CD4-positive, alpha-beta T cell treated with Interleukin-4 for 4 hours (primary cell): ENCODE measurements around the gene SPSB3.

Source experiments
- DNase-seq: peaks from one replicate; pipeline ENCODE4 v3.0.0-alpha.2; 2020

The SPSB3 gene

DNA sequence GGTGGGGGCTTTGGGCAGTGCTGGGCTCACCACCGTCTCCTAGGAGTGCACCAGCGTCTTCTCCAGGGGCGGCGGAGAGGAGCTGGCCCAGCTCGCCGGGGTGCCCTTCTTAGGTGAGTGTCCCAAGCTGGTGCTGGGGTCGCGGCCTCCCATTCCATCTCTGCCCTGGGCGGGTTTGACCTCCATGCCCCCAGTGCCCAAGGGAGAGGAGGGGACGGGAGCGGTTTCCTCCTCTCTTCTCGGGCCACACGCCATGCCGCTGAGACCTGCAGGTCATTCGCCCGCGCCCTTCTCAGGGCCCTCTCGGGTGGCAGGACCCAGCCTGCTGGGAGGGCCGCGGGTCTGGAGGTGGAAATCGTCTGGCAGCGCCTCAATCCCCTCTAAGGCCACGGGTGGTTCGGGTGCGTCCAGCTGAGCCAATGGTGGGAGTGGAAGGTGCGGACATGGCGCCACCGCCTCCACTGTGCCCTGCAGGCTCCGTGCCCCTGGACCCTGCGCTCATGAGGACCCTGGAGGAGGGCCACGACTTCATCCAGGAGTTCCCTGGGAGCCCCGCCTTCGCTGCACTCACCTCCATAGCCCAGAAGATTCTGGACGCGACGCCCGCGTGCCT, 5.8 kb upstream of the SPSB3 start:
- no peak for DNase-seq

GRCh38 chr16:1787322-1788094, 5.1 kb upstream of the SPSB3 start:
- no peak for DNase-seq

GRCh38 chr16:1787056-1787321, 4.6 kb upstream of the SPSB3 start:
- no peak for DNase-seq

- no peak for DNase-seq
Measured at GRCh38 chr16:1786242-1787055, 4.1 kb upstream of the SPSB3 start.

DNA sequence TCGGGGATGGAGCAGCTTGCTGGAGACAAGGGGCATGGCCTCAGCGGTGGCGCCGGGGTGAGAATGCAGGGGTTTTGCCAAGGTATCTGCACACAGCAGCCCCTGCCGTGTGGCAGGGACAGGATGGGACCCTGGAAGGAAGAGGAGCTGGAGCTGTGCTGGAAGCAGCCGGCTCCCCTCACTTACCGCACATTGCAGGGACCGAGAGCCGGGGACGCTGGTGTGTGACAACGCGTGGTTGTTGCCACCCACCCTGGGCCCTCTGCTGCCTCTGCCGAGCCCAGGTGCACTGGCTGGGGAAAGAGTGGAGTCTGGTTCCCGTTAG, 3.4 kb upstream of the SPSB3 start:
- no peak for DNase-seq

- DNase-seq: no peak
Measured at GRCh38 chr16:1784977-1785845, 2.8 kb upstream of the SPSB3 start.

GRCh38 chr16:1781758-1782407, 488 bp downstream of the SPSB3 start:
- no peak for DNase-seq

- DNase-seq: no peak
Measured at GRCh38 chr16:1781254-1781653, 1.1 kb downstream of the SPSB3 start.

DNA sequence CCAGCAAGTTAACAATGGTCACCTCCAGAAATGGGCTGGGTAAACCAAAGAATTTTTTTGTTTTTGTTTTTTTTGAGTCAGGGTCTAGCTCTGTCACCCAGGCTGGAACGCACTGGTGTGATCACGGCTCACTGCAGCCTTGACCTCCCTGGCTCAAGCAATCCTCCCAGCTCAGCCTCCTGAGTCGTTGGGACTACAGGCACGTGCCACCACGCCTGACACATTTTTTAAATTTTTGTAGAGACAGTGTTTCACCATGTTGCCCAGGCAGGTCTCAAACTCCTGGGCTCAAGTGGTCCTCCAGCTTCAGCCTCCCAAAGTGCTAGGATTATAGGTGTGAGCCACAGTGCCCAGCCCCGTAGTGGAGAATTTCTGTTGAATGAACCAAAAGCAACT, 1.7 kb downstream of the SPSB3 start:
- no peak for DNase-seq

DNA sequence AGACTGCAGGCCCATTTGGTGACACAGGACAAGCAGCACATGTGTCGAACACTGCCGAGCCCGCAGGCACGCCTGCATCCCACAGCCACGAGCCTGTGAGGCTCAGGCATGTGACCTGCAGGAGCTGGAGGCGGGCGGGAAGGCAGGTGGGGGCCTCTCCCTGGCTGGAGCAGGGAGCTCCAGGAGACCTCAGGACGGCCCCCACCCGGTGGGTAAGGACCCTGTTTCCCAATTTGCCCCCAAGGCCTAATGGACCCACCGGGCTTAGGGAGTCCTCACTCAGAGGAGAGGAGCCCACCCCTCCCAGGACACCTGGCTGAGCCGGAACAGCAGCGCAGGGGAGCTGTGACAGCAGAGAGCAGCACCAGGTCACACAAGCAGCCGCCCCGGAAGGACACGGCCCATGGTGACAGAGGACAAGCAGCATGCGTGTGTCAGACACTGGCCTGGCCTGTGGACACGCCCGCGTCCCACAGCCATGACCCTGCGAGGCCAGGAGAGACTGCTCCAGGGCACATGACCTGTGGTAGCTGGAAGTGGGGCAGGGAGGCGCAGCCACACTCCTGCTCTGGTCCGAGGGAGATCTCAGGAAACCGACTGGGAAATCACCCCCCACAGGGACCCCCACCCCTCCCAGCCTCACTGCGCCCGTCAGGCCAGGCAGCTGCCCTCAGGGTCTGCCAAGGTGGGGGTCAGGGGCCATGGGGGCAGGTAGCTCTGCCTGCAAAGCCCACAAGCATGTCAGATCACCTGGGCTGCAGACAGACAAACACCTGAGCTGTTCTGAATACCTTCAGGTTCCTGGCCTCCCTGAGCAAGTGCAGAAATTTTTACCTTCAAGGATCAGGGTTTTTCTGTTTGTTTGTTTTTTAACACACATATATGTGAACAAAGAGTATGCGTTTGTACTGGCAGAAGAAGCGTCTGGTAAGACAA, 2.4 kb downstream of the SPSB3 start:
- no peak for DNase-seq

DNA sequence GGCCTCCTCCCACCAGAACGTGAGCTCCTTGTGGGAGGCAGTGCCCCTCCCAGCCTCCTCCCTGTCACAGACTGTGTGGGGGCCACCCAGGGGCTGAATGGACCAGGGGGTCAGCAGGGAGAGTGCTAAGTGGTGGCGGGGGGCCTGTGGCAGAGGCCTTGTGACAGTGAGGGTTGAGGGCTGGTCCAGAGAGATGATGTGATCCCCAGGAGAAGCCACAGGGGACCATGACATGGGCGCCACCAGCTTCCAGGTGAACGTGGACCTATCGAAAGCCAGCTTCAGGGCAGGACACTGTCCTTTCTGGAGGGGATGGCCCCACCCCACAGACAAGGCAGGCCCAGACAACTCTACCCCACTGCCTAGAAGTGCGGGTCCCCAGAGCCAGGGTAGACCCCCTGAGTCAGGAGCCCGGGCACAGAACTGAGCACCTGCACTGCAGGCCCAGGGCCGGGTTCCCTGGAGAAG, 3.1 kb downstream of the SPSB3 start:
- DNase-seq: no peak

DNA sequence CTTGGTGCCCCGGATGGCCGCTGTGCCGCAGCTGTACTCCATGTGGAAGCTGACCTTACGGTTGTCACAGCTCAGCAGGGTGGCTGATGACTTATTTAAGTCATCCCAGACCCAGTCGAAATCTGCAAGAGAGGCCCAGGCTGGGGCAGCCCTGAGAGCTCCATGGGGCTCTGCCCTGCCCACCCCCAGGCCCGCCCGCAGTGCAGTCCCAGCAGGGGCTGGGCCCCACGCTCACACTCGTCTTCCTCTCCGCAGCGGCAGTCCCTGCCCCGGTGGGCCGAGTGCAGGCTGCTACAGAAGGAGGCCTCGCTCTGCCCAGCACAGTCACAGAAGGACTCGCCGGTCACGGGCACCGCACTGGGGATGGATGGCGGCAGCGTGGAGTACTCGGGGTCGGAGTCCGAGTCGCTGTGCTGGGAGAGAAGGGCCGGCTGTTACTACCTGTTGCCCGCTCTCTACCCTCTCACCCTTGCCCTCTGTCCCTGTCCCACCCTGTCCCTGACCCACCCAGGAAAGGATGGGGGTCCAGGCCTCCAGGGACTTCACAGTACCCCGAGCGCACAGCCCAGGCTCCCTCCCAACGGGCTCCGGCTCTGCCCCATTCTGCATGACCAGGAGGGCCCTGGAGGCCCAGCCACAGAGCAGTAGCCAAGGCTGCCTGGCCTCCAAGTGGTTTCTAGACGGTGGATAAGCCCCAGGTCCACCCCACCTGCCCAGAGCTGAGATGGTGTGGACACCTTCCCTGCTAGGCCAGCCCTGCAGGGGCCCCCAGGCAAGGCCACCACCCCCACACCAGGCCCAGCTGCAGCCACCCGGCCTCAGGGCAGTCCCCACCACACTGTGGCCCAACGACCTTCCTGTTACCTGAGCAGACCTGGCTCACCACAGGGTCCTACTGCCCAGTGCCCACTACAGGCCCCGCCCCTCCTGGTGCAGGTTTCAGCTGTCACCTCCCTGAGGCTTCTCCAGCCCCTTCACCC, 3.9 kb downstream of the SPSB3 start:
- no peak for DNase-seq

- no peak for DNase-seq
Measured at GRCh38 chr16:1777375-1778199, 4.8 kb downstream of the SPSB3 start.

- DNase-seq: no peak
Measured at GRCh38 chr16:1776991-1777374, 5.4 kb downstream of the SPSB3 start.

DNA sequence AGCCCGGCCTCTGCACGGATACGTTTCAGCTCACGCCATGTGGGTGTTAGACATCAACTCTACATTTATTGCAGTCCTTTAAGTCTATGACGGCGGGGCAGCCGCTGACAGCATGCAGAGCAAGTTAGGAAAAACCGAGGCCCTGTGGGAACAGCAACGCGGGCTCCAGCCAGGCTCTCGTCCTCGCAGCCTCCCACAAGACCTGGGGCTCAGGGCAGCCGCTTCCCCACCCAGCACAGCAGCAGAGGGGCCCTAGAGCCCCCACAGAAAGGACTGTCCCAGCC, 5.8 kb downstream of the SPSB3 start:
- no peak for DNase-seq

- DNase-seq: no peak
Measured at GRCh38 chr16:1775846-1776671, 6.3 kb downstream of the SPSB3 start.

- no peak for DNase-seq
Measured at GRCh38 chr16:1775006-1775845, 7.1 kb downstream of the SPSB3 start.

- DNase-seq: no peak
Measured at GRCh38 chr16:1774448-1774780, 8.0 kb downstream of the SPSB3 start.
